ENCODE results near the gene NRG3.

The NRG3 gene

DNA sequence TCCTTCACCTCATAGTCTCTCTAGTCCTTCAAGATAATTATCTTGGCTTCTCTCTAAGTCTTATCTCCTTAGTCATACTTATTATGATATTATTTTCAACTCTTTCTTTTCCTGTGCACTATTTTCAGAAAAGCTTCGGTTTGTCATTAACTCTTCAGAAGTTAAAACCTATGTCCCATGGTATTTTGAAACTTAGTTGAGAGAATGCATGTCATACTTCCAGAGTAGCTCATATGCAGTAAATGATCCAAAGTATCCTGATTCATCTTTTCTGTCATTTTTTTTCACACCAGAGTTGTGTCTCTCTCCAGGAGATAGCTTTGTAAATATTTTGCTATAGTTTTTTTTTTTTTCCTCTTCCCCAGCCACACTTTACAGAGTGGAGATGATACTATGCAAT lies 1008.6 kb downstream of the NRG3 start:
- Histone ChIP-seq H3K36me3 (replicated peaks) (no peaks in the 10 kb centered on the region), H3K4me3 (ENCODE audit: low read depth, low read length) (no peak overlapping the region), H3K27ac (no peak overlapping the region), H3K27me3 (replicated peaks) (no peaks in the 10 kb centered on the region)
- TF ChIP-seq, protein P1, sequence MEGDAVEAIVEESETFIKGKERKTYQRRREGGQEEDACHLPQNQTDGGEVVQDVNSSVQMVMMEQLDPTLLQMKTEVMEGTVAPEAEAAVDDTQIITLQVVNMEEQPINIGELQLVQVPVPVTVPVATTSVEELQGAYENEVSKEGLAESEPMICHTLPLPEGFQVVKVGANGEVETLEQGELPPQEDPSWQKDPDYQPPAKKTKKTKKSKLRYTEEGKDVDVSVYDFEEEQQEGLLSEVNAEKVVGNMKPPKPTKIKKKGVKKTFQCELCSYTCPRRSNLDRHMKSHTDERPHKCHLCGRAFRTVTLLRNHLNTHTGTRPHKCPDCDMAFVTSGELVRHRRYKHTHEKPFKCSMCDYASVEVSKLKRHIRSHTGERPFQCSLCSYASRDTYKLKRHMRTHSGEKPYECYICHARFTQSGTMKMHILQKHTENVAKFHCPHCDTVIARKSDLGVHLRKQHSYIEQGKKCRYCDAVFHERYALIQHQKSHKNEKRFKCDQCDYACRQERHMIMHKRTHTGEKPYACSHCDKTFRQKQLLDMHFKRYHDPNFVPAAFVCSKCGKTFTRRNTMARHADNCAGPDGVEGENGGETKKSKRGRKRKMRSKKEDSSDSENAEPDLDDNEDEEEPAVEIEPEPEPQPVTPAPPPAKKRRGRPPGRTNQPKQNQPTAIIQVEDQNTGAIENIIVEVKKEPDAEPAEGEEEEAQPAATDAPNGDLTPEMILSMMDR (IDR thresholded peaks at IDR 0.05; ENCODE audit: low read depth, low read length, missing control alignments) = no peak
- DNase-seq = no peak
- in situ Hi-C loops (cut with HindIII; ENCODE audit: low pct_ligation_motif_present, low sequenced_read_pairs) = no loop called here

DNA sequence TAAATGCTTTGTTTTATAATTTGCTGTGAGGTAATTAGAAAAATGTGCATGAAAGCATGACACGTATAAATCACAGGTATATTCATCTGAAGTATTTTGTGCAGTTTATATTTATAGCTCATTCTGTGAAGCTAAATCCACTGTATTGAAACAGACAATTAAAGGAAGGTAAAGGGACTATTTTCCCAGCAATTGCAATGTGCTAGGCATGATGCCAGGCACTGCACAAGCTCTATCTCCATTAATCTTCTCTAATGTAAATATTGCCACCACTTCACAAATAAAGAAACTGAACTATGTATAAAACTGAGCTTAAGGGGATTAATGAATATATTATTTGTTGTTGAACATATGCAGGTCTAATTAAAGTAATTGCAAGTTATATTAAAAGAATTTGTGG lies 1012.5 kb downstream of the NRG3 start:
- no peak for DNase-seq
- in situ Hi-C loops (cut with HindIII; ENCODE audit: low pct_ligation_motif_present, low sequenced_read_pairs) = no loop called here
- Histone ChIP-seq H3K36me3 (replicated peaks) (no peaks in the 10 kb centered on the region), H3K4me3 (ENCODE audit: low read depth, low read length) (no peak overlapping the region), H3K27ac (no peak overlapping the region), H3K27me3 (replicated peaks) (no peaks in the 10 kb centered on the region)
- TF ChIP-seq, protein P1 (IDR thresholded peaks at IDR 0.05; ENCODE audit: low read depth, low read length, missing control alignments) = no peak

DNA sequence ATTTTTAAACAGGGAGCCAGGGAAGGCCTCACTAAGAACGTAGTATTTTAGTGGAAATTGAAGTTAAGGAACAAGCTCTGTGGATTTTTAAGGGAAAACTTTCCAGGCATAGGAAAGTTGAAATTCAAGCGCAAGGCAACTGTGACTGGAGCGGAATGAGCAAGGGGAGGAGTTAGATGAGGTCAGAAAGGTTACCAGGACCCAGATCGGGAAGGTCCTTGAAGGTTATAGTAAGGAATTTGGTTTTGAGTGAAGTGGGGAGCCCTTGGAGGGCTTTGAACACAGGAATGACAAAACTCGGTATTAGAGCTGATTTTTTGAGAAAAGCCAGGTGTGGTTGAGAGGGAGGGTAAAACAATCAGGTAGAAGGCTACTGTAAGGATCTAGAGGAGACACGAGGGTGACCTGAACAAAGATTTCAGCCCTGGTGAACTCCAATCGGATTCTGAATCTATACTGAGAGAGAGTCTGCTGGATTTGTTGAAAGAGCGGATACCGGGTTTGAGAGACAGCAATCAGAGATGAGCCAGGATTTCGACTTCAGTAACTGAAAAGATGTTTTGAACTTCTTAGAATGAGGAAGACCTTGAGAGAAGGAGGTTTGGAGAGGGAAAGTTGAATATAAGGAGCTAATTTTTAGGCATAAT lies 1013.9 kb downstream of the NRG3 start:
- no peaks in the 10 kb centered on the region for H3K27me3 ChIP-seq (replicated peaks)
- TF ChIP-seq, protein P1 (IDR thresholded peaks at IDR 0.05; ENCODE audit: low read depth, low read length, missing control alignments) = no peak
- no peak for DNase-seq
- in situ Hi-C loops (cut with HindIII; ENCODE audit: low pct_ligation_motif_present, low sequenced_read_pairs) = no loop called here
- H3K4me3 ChIP-seq (ENCODE audit: low read depth, low read length) = no peak overlapping the region
- no peaks in the 10 kb centered on the region for H3K36me3 ChIP-seq (replicated peaks)
- H3K27ac ChIP-seq = no peak overlapping the region

DNA sequence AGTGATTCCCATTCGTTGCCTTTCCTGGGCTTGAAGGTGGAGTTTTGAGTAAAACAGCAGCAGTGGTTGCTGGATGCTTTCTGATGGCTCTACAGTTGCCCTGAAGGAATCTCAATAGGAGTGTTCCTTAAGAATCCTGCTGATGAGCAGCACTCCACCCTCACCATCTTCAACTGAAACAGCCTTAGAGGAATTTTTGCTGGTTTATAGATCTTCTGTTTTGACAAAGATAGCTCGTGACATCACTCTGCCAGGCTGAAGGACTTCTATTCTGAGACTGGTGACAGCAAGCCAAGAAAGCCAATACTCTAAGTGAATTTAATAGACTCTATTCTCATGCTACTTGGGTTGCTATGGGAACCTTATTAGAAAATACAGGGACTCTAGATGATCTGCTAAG lies 1014.7 kb downstream of the NRG3 start:
- TF ChIP-seq, protein P1 (IDR thresholded peaks at IDR 0.05; ENCODE audit: low read depth, low read length, missing control alignments) = no peak
- no peaks in the 10 kb centered on the region for H3K36me3 ChIP-seq (replicated peaks)
- no peak overlapping the region for H3K27ac ChIP-seq
- no peaks in the 10 kb centered on the region for H3K27me3 ChIP-seq (replicated peaks)
- in situ Hi-C loops (cut with HindIII; ENCODE audit: low pct_ligation_motif_present, low sequenced_read_pairs) = no loop called here
- no peak for DNase-seq
- H3K4me3 ChIP-seq (ENCODE audit: low read depth, low read length) = no peak overlapping the region

DNA sequence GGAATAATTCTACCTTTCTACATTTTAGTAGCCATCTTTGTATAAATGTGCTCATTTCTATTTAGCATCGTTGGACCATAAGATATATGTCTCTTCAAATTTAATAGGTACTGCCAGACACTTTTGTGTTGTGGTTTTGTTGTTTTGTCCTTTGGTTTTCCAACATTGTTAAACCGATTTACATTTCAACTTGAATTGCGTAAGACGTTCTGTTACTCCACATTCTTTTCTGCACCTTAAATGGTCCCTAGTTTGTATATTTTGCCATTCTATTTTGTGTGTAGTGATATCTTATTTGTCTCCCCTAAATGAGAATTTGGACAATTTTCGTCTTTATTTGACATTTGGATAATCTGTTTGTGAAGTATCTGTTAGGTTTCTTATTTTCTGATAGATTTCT lies 1015.6 kb downstream of the NRG3 start:
- no peak overlapping the region for H3K27ac ChIP-seq
- no peak overlapping the region for H3K4me3 ChIP-seq (ENCODE audit: low read depth, low read length)
- TF ChIP-seq, protein P1 (IDR thresholded peaks at IDR 0.05; ENCODE audit: low read depth, low read length, missing control alignments) = no peak
- H3K27me3 ChIP-seq (replicated peaks) = no peaks in the 10 kb centered on the region
- no peaks in the 10 kb centered on the region for H3K36me3 ChIP-seq (replicated peaks)
- no peak for DNase-seq
- in situ Hi-C loops (cut with HindIII; ENCODE audit: low pct_ligation_motif_present, low sequenced_read_pairs) = no loop called here

DNA sequence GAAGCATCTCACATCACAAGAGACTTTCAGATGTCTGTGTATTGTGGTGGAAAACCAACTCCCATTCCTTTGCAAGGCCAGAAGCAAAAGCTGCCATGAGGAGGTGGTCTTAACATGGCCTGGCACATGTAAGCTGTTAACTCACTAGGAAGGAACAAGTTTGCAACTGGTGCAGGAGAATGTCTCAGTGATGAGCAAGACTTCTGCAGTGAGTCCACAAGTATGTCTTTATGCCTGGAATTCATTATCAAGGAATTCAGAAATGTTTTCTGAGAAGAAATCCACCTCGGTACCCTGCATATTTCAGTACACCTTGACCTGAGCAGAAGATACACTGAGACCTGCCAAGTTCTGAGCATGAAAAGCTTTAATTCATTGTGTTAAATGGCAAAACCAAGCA lies 1033.1 kb downstream of the NRG3 start:
- DNase-seq = no peak
- Histone ChIP-seq H3K27ac (no peak overlapping the region), H3K4me3 (ENCODE audit: low read depth, low read length) (no peak overlapping the region), H3K27me3 (replicated peaks) (no peaks in the 10 kb centered on the region), H3K36me3 (replicated peaks) (no peaks in the 10 kb centered on the region)
- TF ChIP-seq, protein P1 (IDR thresholded peaks at IDR 0.05; ENCODE audit: low read depth, low read length, missing control alignments) = no peak
- in situ Hi-C loops (cut with HindIII; ENCODE audit: low pct_ligation_motif_present, low sequenced_read_pairs) = no loop called here

Measured in brain microvascular endothelial cell (primary cell).